ENCODE measurements around the gene APP.

The APP gene

DNA sequence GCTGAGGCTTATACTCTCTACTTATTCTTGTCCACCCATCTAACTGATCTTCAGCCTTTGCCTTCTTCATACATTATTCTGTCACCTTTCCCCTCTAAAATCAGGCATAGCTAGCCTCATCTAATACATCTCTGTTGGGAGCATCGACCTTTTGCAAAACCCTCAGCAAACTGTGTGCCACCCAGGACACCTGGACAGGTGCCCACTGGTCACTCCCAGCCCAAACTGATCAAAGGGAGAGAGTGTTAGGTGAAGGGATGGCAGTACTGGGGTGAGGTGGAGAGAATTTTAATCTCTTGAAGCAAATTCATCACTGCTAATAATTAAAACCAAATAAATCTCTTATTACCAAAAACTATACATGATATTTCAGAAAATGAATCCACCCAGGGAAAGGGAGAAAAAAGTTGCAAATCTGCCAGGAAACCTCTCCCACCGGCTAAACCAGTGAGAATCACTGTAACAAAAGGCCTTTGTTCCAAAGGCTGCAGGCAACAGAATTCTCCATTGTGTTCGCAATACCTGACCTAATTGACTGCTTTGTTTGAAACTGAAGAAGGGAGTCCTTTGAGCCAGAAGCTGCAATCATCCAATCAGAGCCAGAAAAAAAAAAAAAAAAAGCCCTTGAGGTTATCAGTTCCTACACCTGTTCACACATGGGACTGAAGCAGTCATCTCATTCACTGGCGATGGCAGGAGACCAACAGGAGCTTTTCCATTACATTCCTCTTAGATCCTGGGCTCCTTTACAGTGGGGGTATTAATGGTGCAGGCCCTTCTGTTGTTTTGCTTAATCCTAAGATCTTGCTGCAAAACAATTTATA, 172.6 kb downstream of the APP start:
- DNase-seq (ENCODE audit: low read depth in 2 of 2) = peak in 1 of 2 donors; percentile 16

DNA sequence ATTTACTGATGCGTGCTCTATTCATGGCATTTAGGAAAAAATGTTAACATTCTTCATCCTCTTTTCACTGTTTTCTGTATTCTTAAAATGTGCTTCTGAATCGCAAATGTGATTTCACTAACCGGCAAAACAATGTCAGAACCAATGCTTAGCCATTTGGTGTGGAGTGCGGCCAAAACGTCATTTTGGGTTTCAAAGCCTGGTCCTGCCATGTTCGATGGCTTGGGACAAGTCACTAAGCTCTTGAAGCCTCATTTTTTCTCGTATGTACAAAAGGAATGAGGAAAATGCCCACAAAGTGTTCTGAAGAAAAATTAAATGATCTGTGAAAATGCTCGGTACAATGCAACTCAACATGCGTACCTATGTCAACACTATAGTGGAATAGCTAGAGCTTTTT, 175.3 kb downstream of the APP start:
- H3K4me3 ChIP-seq (replicated peaks in 1 of 2; ENCODE audit: low read depth in 2 of 2, low read length in 2 of 2) = no peak overlapping the region
- no peak for DNase-seq (ENCODE audit: low read depth in 2 of 2)
- TF ChIP-seq, protein P1, sequence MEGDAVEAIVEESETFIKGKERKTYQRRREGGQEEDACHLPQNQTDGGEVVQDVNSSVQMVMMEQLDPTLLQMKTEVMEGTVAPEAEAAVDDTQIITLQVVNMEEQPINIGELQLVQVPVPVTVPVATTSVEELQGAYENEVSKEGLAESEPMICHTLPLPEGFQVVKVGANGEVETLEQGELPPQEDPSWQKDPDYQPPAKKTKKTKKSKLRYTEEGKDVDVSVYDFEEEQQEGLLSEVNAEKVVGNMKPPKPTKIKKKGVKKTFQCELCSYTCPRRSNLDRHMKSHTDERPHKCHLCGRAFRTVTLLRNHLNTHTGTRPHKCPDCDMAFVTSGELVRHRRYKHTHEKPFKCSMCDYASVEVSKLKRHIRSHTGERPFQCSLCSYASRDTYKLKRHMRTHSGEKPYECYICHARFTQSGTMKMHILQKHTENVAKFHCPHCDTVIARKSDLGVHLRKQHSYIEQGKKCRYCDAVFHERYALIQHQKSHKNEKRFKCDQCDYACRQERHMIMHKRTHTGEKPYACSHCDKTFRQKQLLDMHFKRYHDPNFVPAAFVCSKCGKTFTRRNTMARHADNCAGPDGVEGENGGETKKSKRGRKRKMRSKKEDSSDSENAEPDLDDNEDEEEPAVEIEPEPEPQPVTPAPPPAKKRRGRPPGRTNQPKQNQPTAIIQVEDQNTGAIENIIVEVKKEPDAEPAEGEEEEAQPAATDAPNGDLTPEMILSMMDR (IDR thresholded peaks at IDR 0.05; ENCODE audit: low read depth, low read length) = no peak

More for the DNA sequence above, 172.6 kb downstream of the APP start:
- TF ChIP-seq, protein P1 (IDR thresholded peaks at IDR 0.05; ENCODE audit: low read depth, low read length) = no peak
- H3K4me3 ChIP-seq (replicated peaks in 1 of 2; ENCODE audit: low read depth in 2 of 2, low read length in 2 of 2) = no peak overlapping the region

DNA sequence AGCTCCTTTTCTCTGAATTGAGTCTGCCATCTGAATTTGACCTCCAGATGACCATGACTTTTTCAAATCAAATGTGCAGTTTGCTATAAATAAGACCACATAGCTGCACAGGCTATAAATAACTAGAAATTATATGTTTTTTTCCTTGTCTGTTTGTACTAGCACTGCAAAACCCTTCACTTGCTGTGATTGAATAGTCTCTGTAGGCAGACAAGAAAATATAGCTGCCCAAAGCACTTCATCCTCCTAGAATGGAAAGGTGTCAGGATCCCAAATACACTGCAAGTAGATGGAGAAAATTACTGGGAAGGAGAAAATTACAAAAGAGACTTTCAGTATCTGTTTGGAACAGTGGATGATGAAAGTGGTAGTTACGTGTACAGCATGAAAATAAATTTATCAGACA, 175.8 kb downstream of the APP start:
- H3K4me3 ChIP-seq (replicated peaks in 1 of 2; ENCODE audit: low read depth in 2 of 2, low read length in 2 of 2) = no peak overlapping the region
- TF ChIP-seq, protein P1 (IDR thresholded peaks at IDR 0.05; ENCODE audit: low read depth, low read length) = no peak
- DNase-seq (ENCODE audit: low read depth in 2 of 2) = no peak

DNA sequence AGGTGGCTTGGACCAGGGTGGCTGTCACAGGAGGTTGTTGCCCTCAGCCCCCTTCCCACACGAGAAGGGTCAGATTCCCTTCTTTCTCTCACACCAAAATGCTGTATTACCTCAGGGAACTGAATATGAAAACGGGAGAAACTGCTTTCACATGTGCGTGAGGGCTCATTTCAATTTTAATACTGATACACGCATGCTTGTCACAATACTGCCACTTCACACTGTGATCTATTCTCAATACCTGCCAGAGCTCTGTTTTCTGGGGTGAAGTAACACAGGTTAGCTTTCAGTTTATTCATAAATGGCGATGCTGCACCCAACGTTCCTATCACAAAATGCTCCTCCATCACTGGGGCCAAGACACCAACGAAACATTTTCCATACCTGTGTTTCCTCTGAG, 181.8 kb downstream of the APP start:
- DNase-seq (ENCODE audit: low read depth in 2 of 2) = no peak
- TF ChIP-seq, protein P1 (IDR thresholded peaks at IDR 0.05; ENCODE audit: low read depth, low read length) = no peak
- no peak overlapping the region for H3K4me3 ChIP-seq (replicated peaks in 1 of 2; ENCODE audit: low read depth in 2 of 2, low read length in 2 of 2)

DNA sequence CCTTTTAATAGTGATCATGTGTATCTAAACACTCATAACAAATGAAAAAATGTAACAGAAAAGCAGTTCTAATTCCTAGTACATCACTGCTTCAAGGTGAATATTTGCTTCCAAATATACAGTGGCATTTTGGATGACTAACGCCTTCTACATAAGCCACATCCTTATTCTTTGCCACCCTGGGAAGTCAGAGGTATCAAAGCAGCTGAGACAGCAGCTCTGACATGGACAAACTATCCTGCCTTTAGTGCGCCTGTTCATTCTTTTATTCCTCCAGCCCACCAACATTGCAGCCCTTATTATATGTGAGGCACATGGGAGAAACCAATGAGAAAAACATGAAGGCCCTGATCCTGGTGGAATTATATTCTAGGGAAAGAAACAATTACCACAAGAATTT, 183.0 kb downstream of the APP start:
- no peak overlapping the region for H3K4me3 ChIP-seq (replicated peaks in 1 of 2; ENCODE audit: low read depth in 2 of 2, low read length in 2 of 2)
- TF ChIP-seq, protein P1 (IDR thresholded peaks at IDR 0.05; ENCODE audit: low read depth, low read length) = no peak
- no peak for DNase-seq (ENCODE audit: low read depth in 2 of 2)

DNA sequence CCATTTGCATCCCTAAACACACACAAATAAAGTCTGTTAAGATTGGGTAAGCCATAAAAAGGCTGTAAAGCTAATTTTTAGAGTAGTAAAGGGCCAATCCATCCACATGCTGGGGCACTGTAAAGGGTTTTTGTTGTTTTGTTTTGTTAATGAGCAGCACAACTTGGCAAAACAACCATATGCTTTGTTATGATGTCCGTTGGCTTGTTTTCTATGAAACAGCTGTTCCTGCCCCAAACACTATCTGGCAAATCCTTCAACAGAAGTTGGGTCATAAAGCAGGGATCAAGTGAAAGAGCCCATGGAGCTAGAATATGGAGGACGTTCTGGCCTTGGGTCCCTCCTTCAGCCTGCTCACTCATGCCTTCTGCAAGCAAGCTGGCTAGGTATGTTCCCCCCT, 183.6 kb downstream of the APP start:
- TF ChIP-seq, protein P1 (IDR thresholded peaks at IDR 0.05; ENCODE audit: low read depth, low read length) = no peak
- DNase-seq (ENCODE audit: low read depth in 2 of 2) = no peak

More for the DNA sequence above, 183.6 kb downstream of the APP start:
- H3K4me3 ChIP-seq (replicated peaks in 1 of 2; ENCODE audit: low read depth in 2 of 2, low read length in 2 of 2) = no peak overlapping the region

Measured in cardiac fibroblast (primary cell).